ENCODE measurements around the gene HNF4A. TPM values are rescaled to one million over a fixed set of nuclear protein-coding genes. Genes with fewer than 3 reads are reported as not detected.

Gene HNF4A
- total and polyA plus RNA-seq, 7 donors, result 0.27 to 124 (median 52.9) TPM; not detected in 2

DNA sequence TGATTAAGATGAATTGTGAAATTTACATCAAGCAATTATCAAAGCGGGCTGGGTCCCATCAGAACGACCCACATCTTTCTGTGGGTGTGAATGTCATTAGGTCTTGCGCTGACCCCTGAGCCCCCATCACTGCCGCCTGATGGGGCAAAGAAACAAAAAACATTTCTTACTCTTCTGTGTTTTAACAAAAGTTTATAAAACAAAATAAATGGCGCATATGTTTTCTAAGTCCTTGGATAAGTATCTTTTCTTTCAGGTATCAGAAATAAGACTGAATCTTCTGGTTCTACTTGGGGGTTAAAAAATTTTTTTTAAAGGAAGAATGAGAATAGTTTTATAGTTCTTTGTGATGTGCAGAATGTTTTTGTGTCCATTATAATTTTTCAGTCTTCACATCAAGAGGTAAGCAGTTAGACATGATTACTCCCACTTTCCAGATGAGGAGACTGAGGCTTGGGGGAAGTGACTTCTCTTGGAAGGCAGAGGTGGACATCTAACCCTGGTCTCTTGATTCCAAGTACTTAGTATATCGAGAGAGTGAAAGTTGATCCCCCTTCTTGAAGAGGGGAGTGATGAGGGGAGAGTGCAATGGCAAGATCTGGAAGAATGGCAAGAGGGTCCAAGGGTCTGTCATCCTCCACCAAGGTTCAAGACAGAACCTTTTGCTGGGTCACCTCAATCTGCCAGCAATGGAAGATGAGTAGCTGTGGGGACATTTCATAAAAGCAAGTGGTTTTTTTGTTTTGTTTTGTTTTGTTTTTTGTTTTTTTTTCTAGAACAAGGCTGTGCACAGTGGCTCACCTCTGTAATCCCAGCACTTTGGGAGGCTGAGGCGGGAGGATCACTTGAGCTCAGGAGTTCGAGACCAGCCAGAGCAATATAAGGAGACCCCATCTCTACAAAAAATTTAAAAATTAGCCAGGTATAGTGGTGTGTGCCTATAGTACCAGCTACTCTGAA is 77.4 kb downstream of the HNF4A start:
- 76 to 81% methylated on average over 8 of the region's 8 CpGs for WGBS, 2 donors
- H3K27ac ChIP-seq, result no peak overlapping the region
- H3K4me3 ChIP-seq, result no peak overlapping the region
- DNase-seq, result no peak
- TF ChIP-seq POLR2AphosphoS5 (IDR thresholded peaks at IDR 0.05) (no peak), EP300 (IDR thresholded peaks at IDR 0.05) (no peak), POLR2A (IDR thresholded peaks at IDR 0.05) (no peak)
- TF ChIP-seq, protein P1, sequence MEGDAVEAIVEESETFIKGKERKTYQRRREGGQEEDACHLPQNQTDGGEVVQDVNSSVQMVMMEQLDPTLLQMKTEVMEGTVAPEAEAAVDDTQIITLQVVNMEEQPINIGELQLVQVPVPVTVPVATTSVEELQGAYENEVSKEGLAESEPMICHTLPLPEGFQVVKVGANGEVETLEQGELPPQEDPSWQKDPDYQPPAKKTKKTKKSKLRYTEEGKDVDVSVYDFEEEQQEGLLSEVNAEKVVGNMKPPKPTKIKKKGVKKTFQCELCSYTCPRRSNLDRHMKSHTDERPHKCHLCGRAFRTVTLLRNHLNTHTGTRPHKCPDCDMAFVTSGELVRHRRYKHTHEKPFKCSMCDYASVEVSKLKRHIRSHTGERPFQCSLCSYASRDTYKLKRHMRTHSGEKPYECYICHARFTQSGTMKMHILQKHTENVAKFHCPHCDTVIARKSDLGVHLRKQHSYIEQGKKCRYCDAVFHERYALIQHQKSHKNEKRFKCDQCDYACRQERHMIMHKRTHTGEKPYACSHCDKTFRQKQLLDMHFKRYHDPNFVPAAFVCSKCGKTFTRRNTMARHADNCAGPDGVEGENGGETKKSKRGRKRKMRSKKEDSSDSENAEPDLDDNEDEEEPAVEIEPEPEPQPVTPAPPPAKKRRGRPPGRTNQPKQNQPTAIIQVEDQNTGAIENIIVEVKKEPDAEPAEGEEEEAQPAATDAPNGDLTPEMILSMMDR (IDR thresholded peaks at IDR 0.05), result no peak
- no peaks in the 10 kb centered on the region for H3K36me3 ChIP-seq
- no peaks in the 10 kb centered on the region for H3K4me1 ChIP-seq
- peaks cover 0 to 29% (median 5%) of the 10 kb centered on the region in 3 donors for H3K27me3 ChIP-seq
- no peaks in the 10 kb centered on the region for H3K9me3 ChIP-seq
- intact Hi-C loops (cut with DNase I), result no loop called here

DNA sequence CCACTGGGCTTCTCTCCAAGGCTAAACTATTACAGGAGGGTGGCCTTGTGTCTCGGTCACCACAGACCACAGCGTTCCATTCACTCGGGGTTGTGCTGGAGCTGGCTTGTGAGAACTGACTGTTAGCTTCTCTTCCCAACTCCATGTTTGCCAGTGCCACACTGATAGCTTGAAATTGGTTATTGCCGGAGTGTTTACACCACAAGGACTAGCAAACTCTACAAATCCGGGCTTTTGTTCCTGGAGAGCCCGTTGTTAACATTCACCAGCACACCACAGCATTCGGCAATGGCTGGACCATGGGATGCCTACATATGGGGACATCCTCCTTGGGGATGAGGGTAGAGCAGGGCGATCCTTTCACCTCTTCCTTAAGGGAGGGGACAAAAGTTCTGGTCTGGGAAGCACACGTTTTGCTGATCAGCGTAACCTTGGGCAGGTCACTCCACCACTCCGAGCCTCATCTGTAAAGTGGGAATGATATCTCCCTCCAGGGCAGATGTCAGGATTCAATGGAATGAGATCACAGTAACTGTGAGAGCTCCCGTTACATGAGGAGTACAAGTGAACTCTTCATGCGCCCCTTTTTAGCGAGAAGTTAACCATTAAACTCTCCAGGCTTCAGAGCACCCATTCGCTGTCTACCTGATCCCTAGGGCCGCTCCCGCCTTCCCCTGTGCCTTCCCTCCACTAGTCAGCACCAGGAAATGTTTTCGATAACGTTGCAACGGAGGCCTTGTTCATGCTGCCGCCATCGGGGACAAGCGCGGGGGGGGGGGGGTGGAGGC is 78.4 kb downstream of the HNF4A start:
- H3K27me3 ChIP-seq, result peaks cover 0 to 29% (median 5%) of the 10 kb centered on the region in 3 donors
- DNase-seq, result no peak
- H3K9me3 ChIP-seq, result no peaks in the 10 kb centered on the region
- H3K36me3 ChIP-seq, result no peaks in the 10 kb centered on the region
- no peak overlapping the region for H3K27ac ChIP-seq
- intact Hi-C loops (cut with DNase I), result no loop called here
- 18 to 68% methylated on average over 24 of the region's 24 CpGs for WGBS, 2 donors
- H3K4me1 ChIP-seq, result no peaks in the 10 kb centered on the region
- TF ChIP-seq, protein P1 (IDR thresholded peaks at IDR 0.05), result no peak
- TF ChIP-seq EP300 (IDR thresholded peaks at IDR 0.05) (no peak), POLR2A (IDR thresholded peaks at IDR 0.05) (no peak), POLR2AphosphoS5 (IDR thresholded peaks at IDR 0.05) (no peak)
- no peak overlapping the region for H3K4me3 ChIP-seq

DNA sequence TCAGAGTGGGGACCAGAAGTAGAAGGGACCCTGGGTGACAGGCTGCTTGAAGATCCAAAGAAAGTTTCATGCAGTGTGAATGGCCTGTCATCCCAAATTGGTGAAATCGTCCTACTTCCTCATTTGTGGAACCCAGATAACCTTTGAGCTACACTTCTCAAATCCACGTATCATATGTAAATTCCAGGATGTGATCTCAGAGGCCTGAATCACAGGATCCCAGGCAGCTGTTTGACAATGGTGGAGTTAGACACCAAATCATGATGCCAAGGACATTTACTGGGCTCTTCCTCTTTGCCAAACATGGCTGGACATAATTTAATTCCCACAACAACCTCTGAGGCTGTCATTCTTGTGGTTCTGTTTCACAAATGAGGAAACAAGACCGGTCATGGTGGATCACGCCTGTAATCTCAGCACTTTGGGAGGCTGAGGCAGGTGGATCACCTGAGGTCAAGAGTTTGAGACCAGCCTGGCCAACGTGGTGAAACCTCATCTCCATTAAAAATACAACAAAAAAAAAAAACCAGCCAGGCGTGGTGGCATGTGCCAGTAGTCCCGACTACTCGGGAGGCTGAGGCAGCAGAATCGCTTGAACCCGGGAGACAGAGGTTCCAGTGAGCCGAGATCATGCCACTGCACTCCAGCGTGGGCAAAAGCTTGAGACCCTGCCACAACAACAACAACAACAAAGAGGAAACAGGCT is 80.3 kb downstream of the HNF4A start:
- TF ChIP-seq POLR2A (IDR thresholded peaks at IDR 0.05) (no peak), POLR2AphosphoS5 (IDR thresholded peaks at IDR 0.05) (no peak), EP300 (IDR thresholded peaks at IDR 0.05) (no peak)
- TF ChIP-seq, protein P1 (IDR thresholded peaks at IDR 0.05), result no peak
- no peaks in the 10 kb centered on the region for H3K9me3 ChIP-seq
- intact Hi-C loops (cut with DNase I), result no loop called here
- peaks cover 0 to 23% (median 5%) of the 10 kb centered on the region in 3 donors for H3K27me3 ChIP-seq
- H3K4me3 ChIP-seq, result no peak overlapping the region
- no peaks in the 10 kb centered on the region for H3K4me1 ChIP-seq
- no peaks in the 10 kb centered on the region for H3K36me3 ChIP-seq
- DNase-seq, result no peak
- no peak overlapping the region for H3K27ac ChIP-seq
- 40 to 62% methylated on average over 12 of the region's 12 CpGs for WGBS, 2 donors

DNA sequence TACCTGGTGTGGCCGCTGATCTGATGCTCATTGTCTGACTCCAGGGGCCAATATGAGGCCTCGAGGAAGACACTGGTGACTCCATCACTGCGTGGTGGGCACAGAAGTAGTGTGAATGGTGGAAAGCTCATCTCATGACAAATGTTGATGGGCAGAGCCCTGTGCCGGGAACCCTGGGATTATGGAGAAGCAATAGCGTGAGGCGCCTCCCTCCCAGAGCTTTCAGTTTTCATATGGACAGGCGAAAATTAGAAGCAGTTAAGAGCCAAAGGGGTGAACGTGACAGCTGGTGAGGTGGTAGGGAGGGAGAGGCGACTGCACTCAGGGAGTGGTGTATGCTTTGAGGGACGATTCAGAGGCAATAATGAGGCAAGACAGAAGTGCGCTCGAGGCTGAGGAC is 80.9 kb downstream of the HNF4A start:
- Histone ChIP-seq H3K27me3 (peaks cover 0 to 17% (median 5%) of the 10 kb centered on the region in 3 donors), H3K27ac (no peak overlapping the region), H3K4me1 (no peaks in the 10 kb centered on the region), H3K9me3 (no peaks in the 10 kb centered on the region), H3K36me3 (no peaks in the 10 kb centered on the region), H3K4me3 (no peak overlapping the region)
- intact Hi-C loops (cut with DNase I), result no loop called here
- DNase-seq, result no peak
- TF ChIP-seq EP300 (IDR thresholded peaks at IDR 0.05) (no peak), POLR2A (IDR thresholded peaks at IDR 0.05) (no peak), POLR2AphosphoS5 (IDR thresholded peaks at IDR 0.05) (no peak)
- TF ChIP-seq, protein P1 (IDR thresholded peaks at IDR 0.05), result no peak
- 48 to 65% methylated on average over 12 of the region's 12 CpGs for WGBS, 2 donors

Data from sigmoid colon (tissue), 7 donors.